ENCODE data around the gene CYP27C1.

CYP27C1 gene

DNA sequence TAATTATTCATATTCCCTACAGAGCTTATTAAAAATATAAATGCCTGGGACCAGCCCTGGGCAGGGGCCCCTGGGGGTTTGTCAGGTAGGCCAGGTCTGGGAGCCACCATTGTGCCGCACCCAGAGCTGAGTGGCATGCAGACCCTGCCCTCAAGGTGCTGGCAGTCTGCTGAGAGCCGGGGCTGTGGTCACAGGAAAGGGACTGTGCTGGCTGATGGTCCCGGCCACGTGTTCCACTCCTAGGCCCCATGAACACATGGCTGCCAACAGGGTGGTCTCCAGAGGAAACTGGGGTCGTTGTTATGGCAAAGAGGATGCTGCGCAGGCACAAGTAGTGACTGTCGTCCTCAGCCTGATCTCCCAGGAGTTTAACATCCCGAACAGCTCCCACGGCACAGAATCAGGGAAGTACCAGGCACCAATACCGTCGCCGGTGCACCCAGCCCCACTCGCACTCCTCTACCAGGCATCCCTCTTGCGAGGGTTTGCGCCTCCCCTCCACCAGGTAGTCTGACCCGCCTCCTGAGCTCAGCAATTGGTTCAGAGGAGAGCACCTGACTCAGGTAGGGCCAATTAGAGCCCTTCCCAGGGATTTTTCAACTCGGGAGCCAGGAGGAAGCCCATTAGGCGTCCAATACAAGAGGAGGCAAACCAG is 73.9 kb downstream of the CYP27C1 start:
- Histone ChIP-seq H3K9me3 (ENCODE audit: insufficient read depth, low read length) (peaks cover 3% of the 10 kb centered on the region; the same call in 1 of the 2 replicates), H4K20me1 (ENCODE audit: insufficient read depth, low read length) (no peaks in the 10 kb centered on the region), H3K4me1 (ENCODE audit: low read length) (no peaks in the 10 kb centered on the region), H3K4me3 (ENCODE audit: low read length) (no peak overlapping the region), H2AFZ (ENCODE audit: low read depth, low read length) (no peak overlapping the region), H3K9ac (ENCODE audit: low read length) (no peak overlapping the region), H3K36me3 (replicated peaks; ENCODE audit: low read depth, low read length) (no peaks in the 10 kb centered on the region), H3K27me3 (ENCODE audit: low read depth, low read length) (no peaks in the 10 kb centered on the region), H3K4me2 (ENCODE audit: low read length) (no peak overlapping the region), H3K79me2 (ENCODE audit: low read length) (no peaks in the 10 kb centered on the region), H3K27ac (ENCODE audit: low read length) (no peak overlapping the region)
- no peak for TF ChIP-seq EZH2phosphoT487 (IDR thresholded peaks at IDR 0.05; ENCODE audit: low read depth)
- TF ChIP-seq, protein P1, sequence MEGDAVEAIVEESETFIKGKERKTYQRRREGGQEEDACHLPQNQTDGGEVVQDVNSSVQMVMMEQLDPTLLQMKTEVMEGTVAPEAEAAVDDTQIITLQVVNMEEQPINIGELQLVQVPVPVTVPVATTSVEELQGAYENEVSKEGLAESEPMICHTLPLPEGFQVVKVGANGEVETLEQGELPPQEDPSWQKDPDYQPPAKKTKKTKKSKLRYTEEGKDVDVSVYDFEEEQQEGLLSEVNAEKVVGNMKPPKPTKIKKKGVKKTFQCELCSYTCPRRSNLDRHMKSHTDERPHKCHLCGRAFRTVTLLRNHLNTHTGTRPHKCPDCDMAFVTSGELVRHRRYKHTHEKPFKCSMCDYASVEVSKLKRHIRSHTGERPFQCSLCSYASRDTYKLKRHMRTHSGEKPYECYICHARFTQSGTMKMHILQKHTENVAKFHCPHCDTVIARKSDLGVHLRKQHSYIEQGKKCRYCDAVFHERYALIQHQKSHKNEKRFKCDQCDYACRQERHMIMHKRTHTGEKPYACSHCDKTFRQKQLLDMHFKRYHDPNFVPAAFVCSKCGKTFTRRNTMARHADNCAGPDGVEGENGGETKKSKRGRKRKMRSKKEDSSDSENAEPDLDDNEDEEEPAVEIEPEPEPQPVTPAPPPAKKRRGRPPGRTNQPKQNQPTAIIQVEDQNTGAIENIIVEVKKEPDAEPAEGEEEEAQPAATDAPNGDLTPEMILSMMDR (IDR thresholded peaks at IDR 0.05; ENCODE audit: low read depth, low read length), result no peak

DNA sequence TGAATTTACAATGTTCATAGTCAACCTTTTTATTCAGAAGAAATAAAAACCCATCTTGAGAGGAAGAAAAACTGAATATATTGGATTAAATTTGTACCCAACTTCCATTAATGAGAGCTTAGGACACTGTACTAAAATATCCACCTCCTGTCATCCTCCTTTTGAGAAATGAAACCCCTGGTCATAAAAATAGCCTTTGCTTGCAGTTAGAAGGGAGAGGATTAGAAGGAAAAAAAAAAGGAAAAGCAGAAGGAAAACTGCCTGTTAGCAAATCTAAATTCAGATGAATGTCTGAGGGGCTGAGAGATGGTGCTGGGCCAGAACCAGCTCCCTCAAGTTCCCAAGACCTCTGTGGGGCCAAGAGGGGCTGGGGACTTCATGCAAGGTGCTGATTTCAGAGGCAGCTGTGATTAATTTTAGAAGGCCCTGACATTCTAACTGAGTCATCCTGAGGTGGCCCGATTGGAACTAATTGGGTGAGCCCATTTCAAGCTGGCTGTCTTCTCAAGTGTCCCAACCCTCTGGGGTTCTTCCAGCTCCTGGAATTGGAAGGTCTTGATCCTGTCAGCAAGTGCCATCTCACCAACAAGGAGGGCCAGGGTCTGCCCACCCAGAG is 74.7 kb downstream of the CYP27C1 start:
- Histone ChIP-seq H3K36me3 (replicated peaks; ENCODE audit: low read depth, low read length) (no peaks in the 10 kb centered on the region), H3K27ac (ENCODE audit: low read length) (no peak overlapping the region), H2AFZ (ENCODE audit: low read depth, low read length) (no peak overlapping the region), H3K4me3 (ENCODE audit: low read length) (no peak overlapping the region), H3K4me2 (ENCODE audit: low read length) (no peak overlapping the region), H3K9ac (ENCODE audit: low read length) (no peak overlapping the region), H3K79me2 (ENCODE audit: low read length) (no peaks in the 10 kb centered on the region), H3K9me3 (ENCODE audit: insufficient read depth, low read length) (no peaks in the 10 kb centered on the region), H3K4me1 (ENCODE audit: low read length) (no peaks in the 10 kb centered on the region), H3K27me3 (ENCODE audit: low read depth, low read length) (no peaks in the 10 kb centered on the region; the same call in 1 of the 2 replicates), H4K20me1 (ENCODE audit: insufficient read depth, low read length) (no peaks in the 10 kb centered on the region)
- TF ChIP-seq, protein P1 (IDR thresholded peaks at IDR 0.05; ENCODE audit: low read depth, low read length), result no peak
- no peak for TF ChIP-seq EZH2phosphoT487 (IDR thresholded peaks at IDR 0.05; ENCODE audit: low read depth)

DNA sequence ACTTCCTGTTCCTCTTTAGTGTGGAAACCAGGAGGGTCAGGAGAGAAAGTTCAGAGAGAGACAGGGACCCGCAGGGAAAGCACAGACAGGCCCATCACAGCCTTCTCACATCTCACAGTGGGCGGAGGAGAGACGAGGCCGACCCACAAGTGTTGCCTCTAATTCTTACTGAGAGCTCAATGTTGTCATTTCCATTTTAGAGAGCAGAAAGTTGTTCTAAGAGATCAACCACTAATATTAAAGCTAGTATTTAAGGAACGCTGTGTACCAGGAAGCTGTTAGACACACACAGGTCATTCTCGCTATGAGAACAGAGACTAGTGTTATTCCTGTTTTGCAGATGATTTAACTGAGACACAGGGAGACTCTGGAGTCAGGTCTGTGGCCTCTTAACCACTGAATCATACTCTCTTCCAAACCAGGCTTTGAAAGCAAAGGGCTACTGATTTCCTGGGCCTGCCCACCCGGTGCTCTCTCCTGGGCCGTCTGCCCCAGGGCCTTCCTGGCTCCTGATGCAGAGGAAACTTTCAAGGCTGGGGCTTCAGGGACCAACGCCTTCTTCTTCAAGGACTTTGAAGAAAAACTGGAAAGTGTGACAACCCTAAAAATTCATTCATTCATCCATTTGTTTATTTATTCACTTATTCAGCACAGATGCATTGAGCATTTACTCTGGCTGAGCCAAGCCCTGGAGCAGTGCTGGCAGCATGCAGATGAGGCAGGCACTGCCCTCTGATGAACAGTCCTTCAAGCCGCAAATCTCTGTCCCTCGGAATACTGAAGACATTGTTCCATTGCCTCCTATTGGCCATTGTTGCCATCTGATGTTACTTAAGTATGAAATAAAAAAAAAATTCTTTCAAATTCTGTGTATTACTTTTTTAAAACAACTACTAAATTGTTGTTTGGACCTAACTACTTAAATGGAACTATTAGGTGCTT is 76.0 kb downstream of the CYP27C1 start:
- no peak overlapping the region for H3K9ac ChIP-seq (ENCODE audit: low read length)
- TF ChIP-seq, protein P1 (IDR thresholded peaks at IDR 0.05; ENCODE audit: low read depth, low read length), result no peak
- no peak for TF ChIP-seq EZH2phosphoT487 (IDR thresholded peaks at IDR 0.05; ENCODE audit: low read depth)

More for the DNA sequence above, 76.0 kb downstream of the CYP27C1 start:
- no peaks in the 10 kb centered on the region for H3K79me2 ChIP-seq (ENCODE audit: low read length)
- H3K4me2 ChIP-seq (ENCODE audit: low read length), result no peak overlapping the region
- no peaks in the 10 kb centered on the region; the same call in 1 of the 2 replicates for H3K27me3 ChIP-seq (ENCODE audit: low read depth, low read length)
- no peaks in the 10 kb centered on the region for H4K20me1 ChIP-seq (ENCODE audit: insufficient read depth, low read length)
- no peak overlapping the region for H3K4me3 ChIP-seq (ENCODE audit: low read length)
- H3K4me1 ChIP-seq (ENCODE audit: low read length), result no peaks in the 10 kb centered on the region
- no peak overlapping the region for H3K27ac ChIP-seq (ENCODE audit: low read length)
- H3K36me3 ChIP-seq (replicated peaks; ENCODE audit: low read depth, low read length), result no peaks in the 10 kb centered on the region
- H2AFZ ChIP-seq (ENCODE audit: low read depth, low read length), result no peak overlapping the region
- H3K9me3 ChIP-seq (ENCODE audit: insufficient read depth, low read length), result no peaks in the 10 kb centered on the region
